Fibroblast of upper back skin (primary cell): ENCODE data around the gene RPTOR.

Source experiments
- DNase-seq: peaks from one replicate; pipeline ENCODE4 v3.0.0-alpha.2; 2013

Gene RPTOR

GRCh38 chr17:80838311-80839025, 293.8 kb downstream of the RPTOR start:
- no peak for DNase-seq

- no peak for DNase-seq
Measured at GRCh38 chr17:80839026-80839345, 294.3 kb downstream of the RPTOR start.

GRCh38 chr17:80839511-80839941, 294.9 kb downstream of the RPTOR start:
- no peak for DNase-seq

- DNase-seq = no peak
Measured at GRCh38 chr17:80839970-80840369, 295.3 kb downstream of the RPTOR start.

- no peak for DNase-seq
Measured at GRCh38 chr17:80842456-80843013, 297.9 kb downstream of the RPTOR start.

- no peak for DNase-seq
Measured at GRCh38 chr17:80843741-80844156, 299.1 kb downstream of the RPTOR start.

DNA sequence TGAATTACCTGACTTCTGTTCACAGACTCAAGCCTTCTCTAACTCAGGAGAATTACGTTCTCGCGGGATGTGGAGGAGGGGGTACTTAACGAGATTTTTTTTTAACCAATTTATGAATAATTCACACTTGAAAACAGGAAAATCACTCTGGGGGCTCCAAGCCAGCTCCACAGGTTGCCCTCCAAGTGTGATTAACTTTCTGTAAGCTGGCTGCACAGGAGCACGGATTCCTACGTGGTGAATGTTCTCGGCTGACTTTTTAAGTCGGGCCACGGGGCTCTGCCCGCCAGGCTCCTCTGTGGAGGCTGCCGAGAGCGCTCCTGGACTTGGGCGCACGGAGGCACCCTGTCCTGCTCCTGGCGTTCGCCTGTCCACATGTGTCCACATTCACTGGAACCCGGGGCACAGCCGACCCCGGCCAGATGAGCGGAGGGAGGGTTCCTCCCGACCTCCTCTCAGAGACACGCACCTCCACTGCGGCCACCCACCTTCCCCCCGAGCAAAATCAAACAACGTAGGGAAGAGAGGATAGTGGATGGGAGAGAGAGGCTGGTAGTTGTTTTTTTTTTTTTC, 299.9 kb downstream of the RPTOR start:
- DNase-seq = no peak

GRCh38 chr17:80845069-80845862, 300.6 kb downstream of the RPTOR start:
- no peak for DNase-seq

DNA sequence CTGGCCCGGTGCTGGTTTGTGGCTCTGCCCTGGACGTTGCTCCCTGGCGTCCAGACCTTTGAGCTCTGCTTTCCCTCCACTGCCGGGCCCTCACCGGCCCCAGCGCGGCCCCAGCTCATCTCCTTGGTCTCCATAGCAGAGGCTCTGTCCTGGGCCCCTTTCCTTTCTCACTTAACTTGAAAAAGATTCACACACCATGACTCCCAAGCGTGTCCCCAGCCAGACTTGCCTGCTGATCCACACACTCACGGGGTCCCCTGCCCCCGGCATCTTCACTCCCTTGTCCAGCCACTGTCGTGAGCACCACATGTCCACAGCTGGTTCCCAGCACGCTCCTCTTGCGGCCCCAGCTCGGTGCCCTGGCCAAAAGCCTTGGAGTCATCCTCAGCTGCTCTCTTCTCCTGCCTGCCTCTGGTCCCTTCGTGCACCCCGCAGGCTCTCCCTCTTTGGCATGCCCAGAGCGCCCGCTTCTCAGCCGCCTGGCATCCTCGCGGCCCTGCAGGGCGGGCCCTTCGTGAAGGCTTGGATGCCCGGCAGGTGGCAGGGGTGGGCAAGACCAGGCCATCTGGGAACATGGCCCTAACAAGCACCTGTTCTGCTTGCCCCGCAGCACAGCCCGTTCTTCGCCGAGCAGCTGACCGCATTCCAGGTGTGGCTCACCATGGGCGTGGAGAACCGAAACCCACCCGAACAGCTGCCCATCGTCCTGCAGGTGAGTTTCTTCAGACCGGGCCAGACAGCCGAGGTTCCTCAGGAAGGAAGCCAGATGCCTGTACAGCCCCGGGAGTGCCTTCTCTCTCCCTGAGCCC, 301.4 kb downstream of the RPTOR start:
- no peak for DNase-seq

- DNase-seq = no peak
Measured at GRCh38 chr17:80846932-80847331, 302.3 kb downstream of the RPTOR start.

DNA sequence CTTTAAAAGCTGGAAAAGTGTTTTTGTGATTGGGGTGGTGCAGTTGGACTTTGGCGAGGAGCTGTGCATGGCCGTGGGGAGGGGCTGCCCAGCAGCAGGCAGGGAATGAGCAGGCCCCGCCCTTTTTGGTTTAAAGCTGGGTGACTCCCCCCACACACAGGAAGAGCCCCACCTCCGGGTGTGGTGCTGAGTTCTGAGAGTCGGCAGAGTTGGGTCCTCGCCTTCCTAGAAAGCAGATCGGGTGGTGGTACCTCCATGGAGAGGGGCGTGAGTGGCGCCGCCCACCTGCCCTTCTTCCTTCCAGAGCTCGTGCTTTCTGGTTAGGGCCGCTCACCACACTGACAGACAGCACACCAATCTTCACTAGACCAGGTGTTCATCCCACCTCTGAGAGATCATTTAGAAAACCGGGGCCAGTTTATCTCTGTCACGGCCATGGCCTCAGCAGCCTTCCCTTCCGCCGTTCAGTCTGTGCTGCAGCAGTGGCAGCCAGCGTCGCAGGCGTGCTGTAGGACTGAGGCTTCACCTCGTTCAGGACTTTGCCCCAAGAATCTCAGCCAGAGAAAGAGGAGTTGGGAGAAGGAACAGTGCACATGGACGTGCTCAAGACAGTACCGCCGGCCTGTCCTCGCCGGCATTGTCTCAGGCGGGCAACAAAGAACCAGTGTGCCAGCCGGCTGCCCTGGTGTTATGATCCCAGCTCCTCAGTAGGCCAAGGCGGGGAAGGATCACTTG, 303.0 kb downstream of the RPTOR start:
- no peak for DNase-seq

DNA sequence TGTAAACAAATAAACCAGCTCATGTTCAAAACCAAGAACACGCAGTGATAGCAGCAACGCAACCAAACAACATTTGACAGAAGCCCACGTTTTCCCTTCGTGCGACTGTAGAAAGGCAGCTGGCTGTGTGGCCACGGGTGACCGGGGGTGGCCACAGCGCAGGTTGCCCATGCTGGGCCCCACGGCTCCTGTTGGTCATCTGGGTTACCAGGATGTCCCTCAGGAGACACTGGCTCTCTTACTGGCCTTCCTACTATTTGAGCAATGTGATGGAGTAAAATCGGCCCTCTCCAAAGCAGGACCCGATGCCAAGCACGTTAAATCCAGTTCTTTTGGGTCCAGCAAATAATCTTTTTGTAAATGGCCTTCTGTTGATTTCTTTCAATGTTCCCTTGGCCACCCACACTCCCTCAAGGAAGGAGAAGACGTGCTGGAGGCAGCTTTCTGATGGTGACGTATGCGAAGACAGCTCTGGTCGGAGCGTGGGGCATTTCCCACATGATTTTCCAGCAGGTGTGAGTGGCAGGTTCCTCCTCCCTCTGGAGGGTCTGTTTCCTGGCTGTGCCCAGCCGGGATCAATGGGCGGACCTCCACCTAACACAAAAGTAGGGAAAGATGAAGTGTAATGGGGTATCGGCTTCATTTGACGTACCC, 303.9 kb downstream of the RPTOR start:
- DNase-seq = no peak

- DNase-seq = no peak
Measured at GRCh38 chr17:80849119-80849518, 304.5 kb downstream of the RPTOR start.

DNA sequence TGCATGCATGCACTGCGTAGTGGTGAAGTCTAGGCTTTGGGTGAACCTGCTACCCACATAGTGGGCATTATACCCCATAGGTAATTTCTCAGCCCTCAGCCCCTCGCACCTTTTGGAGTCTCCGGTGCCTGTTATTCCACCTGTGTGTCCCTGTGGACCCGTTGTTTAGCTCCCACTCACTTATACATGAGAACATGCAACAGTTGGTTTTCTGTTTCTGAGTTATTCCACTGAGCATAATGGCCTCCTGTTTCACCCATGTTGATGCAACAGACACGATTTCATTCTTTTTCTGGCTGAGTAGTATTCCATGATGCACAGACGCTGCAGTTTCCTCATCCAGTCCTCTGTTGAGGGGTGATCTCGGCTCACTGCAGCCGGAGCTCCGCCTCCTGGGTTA, 305.5 kb downstream of the RPTOR start:
- no peak for DNase-seq

DNA sequence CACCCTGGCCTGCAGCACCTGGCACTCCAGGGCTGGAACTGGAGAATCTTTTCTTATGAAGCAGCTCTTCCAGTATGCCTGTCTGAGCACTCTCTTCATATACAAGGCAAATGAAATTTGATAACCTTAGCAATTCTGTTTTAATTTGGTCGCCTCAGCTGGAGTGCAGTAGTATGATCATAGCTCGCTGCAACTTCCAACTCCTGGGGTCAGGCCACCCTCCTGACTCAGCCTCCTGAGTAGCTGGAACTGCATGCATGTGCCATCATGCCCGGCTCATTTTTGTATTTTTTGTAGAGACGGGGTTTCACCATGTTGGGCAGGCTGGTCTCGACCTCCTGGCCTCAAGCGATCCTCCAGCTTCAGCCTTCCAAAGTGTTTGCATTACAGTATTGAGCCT, 306.2 kb downstream of the RPTOR start:
- DNase-seq = peak; percentile 20

- DNase-seq = no peak
Measured at GRCh38 chr17:80851277-80851925, 306.8 kb downstream of the RPTOR start.

GRCh38 chr17:80852476-80853015, 307.9 kb downstream of the RPTOR start:
- no peak for DNase-seq

DNA sequence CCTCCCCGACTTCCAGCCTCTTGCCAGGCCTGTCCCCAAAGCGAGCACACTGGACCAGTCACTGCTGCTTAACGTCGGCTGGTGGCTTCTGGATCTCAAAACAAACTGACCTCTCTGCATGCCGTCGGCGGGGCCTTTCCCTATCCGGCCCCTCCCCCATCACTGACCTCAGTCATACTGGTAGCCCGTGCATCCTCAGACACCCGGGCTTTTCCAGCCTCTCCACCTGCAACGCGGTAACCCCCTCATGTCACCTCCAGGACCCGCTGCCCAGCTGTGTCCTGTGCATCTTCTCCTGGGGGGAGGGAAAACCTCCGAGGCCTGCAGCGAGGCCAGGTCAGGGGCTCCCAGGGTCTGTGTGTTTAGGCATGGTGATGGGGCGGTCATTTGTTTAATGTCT, 308.4 kb downstream of the RPTOR start:
- DNase-seq = no peak

- DNase-seq = no peak
Measured at GRCh38 chr17:80854220-80854619, 309.6 kb downstream of the RPTOR start.

DNA sequence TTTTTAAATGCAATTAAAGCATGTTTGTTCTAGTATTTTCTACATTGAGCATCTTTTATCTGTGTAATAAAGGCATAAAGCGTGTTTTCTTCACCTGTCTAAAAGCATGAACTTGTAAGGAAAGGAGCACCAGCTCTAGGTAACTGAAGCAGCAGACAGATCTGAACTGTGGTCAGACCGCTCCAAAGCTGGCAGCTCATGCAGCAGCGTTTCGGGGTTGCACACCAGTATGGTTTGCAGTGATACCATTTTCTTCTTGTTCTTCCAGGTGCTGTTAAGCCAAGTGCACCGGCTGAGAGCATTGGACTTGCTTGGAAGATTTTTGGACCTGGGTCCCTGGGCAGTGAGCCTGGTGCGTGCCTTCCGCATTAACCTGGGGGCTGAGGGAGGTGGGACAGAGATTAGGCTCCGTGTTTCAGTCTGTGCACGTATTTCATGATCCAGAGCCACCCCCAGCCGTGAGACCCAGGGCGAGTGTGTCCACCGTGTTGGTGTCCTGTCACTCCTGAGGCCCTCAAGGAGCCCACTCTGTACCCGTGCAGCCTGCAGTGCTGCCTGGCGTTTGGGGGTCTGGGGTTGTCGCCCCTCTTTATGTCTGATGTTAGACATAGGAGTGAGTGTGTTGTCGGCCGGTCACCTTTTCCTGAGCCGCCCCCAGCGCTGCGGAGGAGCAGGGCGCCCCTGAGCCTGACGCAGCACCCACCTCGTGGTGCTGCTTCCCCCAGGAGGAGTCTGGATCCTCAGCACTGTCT, 310.7 kb downstream of the RPTOR start:
- no peak for DNase-seq
